DOHH2 (cell line): Measurements from ENCODE around the gene SP6.

Experiments used
- CTCF ChIP-seq: fragments of 200-600 bp; sonication (generic); IDR thresholded peaks from one replicate; pipeline ENCODE4 v1.5.1; 2014; ENCODE audit warnings: antibody characterized with exemption, mild to moderate bottlenecking, low read depth, low read length; ENCODE audit not compliant: poor library complexity, severe bottlenecking
- EZH2phosphoT487 ChIP-seq: fragments of 200-600 bp; sonication (generic); IDR thresholded peaks from 2 replicates; pipeline ENCODE4 v1.6.1; 2017; ENCODE audit warnings: borderline replicate concordance, mild to moderate bottlenecking, antibody characterized with exemption, low read length, moderate library complexity, mixed read lengths

GRCh38 chr17:47889734-47890529, 39.0 kb upstream of the SP6 start:
- TF ChIP-seq CTCF, result peak; percentile 94
- no peak for TF ChIP-seq EZH2phosphoT487
